Type B pancreatic cell (in vitro differentiated cells): ENCODE measurements around the gene RGS5. TPM values are rescaled to one million over a fixed set of nuclear protein-coding genes. Genes with fewer than 3 reads are reported as not detected.

Source experiments
- DNase-seq: peaks from one replicate; pipeline ENCODE4 v3.0.0; 2021; ENCODE audit warnings: mixed read lengths; ENCODE audit not compliant: unreplicated experiment; ENCODE audit errors: extremely low spot score
- H3K27ac Mint-ChIP-seq: 2 replicates; pipeline ENCODE4 v1.8.0; 2021; ENCODE audit warnings: mild to moderate bottlenecking, mixed read lengths
- H3K27me3 Mint-ChIP-seq: 2 replicates; pipeline ENCODE4 v1.8.0; 2021; ENCODE audit warnings: mixed read lengths
- H3K36me3 Mint-ChIP-seq: 2 replicates; pipeline ENCODE4 v1.8.0; 2021; ENCODE audit warnings: mixed read lengths
- H3K4me1 Mint-ChIP-seq: one replicate; pipeline ENCODE4 v1.8.0; 2021; ENCODE audit warnings: mixed read lengths; ENCODE audit not compliant: unreplicated experiment
- H3K4me3 Mint-ChIP-seq: 2 replicates; pipeline ENCODE4 v1.8.0; 2021; ENCODE audit warnings: mild to moderate bottlenecking, mixed read lengths
- H3K9me3 Mint-ChIP-seq: 2 replicates; pipeline ENCODE4 v1.8.0; 2021; ENCODE audit warnings: mixed read lengths
- CTCF ChIP-seq: fragments of 200-600 bp; sonication (generic); conservative IDR thresholded peaks from 2 replicates; pipeline ENCODE4 v1.5.0; 2021; ENCODE audit warnings: antibody characterized with exemption, mild to moderate bottlenecking
- total RNA-seq: library from RNA; stranded (reverse); gene quantifications from 2 replicates; pipeline ENCODE4 v1.2.1, GENCODE V29; 2021; ENCODE audit warnings: low replicate concordance

RGS5 gene
- total RNA-seq, 1 donor from 2014 or later = 70.0 TPM

GRCh38 chr1:163205513-163205912, 2.8 kb upstream of the RGS5 start:
- Mint-ChIP-seq H3K27me3 (peaks cover 3% of the 10 kb centered on the region), H3K27ac (no peak overlapping the region)
- no peak for DNase-seq

GRCh38 chr1:163203561-163203960, 845 bp upstream of the RGS5 start:
- TF ChIP-seq CTCF = no peak
- H3K4me1 Mint-ChIP-seq = peaks cover 9% of the 10 kb centered on the region
- no peaks in the 10 kb centered on the region for H3K27me3 Mint-ChIP-seq
- H3K4me3 Mint-ChIP-seq = no peak overlapping the region
- no peaks in the 10 kb centered on the region for H3K36me3 Mint-ChIP-seq
- H3K27ac Mint-ChIP-seq = no peak overlapping the region
- H3K9me3 Mint-ChIP-seq = no peaks in the 10 kb centered on the region
- no peak for DNase-seq

More at GRCh38 chr1:163205513-163205912, 2.8 kb upstream of the RGS5 start:
- Mint-ChIP-seq H3K4me1 (peaks cover 9% of the 10 kb centered on the region), H3K9me3 (no peaks in the 10 kb centered on the region), H3K4me3 (no peak overlapping the region), H3K36me3 (no peaks in the 10 kb centered on the region)
- no peak for TF ChIP-seq CTCF

GRCh38 chr1:163201906-163202305, 810 bp downstream of the RGS5 start:
- Mint-ChIP-seq H3K27me3 (no peaks in the 10 kb centered on the region), H3K27ac (no peak overlapping the region), H3K9me3 (no peaks in the 10 kb centered on the region), H3K4me1 (peaks cover 9% of the 10 kb centered on the region), H3K4me3 (peak overlapping the region; percentile 44), H3K36me3 (no peaks in the 10 kb centered on the region)
- DNase-seq = no peak
- no peak for TF ChIP-seq CTCF

GRCh38 chr1:163197022-163197421, 5.7 kb downstream of the RGS5 start:
- TF ChIP-seq CTCF = no peak
- Mint-ChIP-seq H3K4me1 (peaks cover 6% of the 10 kb centered on the region), H3K27me3 (peaks cover 3% of the 10 kb centered on the region), H3K4me3 (no peak overlapping the region), H3K9me3 (no peaks in the 10 kb centered on the region), H3K27ac (no peak overlapping the region), H3K36me3 (no peaks in the 10 kb centered on the region)
- DNase-seq = no peak

GRCh38 chr1:163196449-163196787, 6.3 kb downstream of the RGS5 start:
- Mint-ChIP-seq H3K9me3 (no peaks in the 10 kb centered on the region), H3K27ac (no peak overlapping the region), H3K36me3 (no peaks in the 10 kb centered on the region), H3K27me3 (peaks cover 3% of the 10 kb centered on the region), H3K4me1 (peaks cover 6% of the 10 kb centered on the region), H3K4me3 (no peak overlapping the region)
- no peak for TF ChIP-seq CTCF
- no peak for DNase-seq
